GM13977 (cell line): Measurements from ENCODE around the gene ZFAND2A.
"Not testable (repeated sequence)": the region's sequence is repeated elsewhere in the genome, so short reads cannot be mapped to it uniquely, and the experiment has no call there.

Source experiments
- DNase-seq: peaks from one replicate; pipeline ENCODE4 v3.0.0; 2012; ENCODE audit warnings: low spot score
- in situ Hi-C: fragments of 300-500 bp; cut with MboI; formaldehyde crosslinking; loops from one replicate; pipeline ENCODE4 v1.12.0; 2022; ENCODE audit warnings: low sequenced_read_pairs, low pct_unique_long_range_greater_than_20kb, mixed read lengths, inconsistent platforms; ENCODE audit not compliant: unreplicated experiment
- TF ChIP-seq, protein P1 (sequence below): IDR thresholded peaks from 2 replicates; pipeline ENCODE4 v1.5.1; 2012; ENCODE audit warnings: mild to moderate bottlenecking, control low read depth; ENCODE audit not compliant: insufficient read depth; ENCODE audit errors: extremely low read depth, missing control alignments

The ZFAND2A gene, protein sequence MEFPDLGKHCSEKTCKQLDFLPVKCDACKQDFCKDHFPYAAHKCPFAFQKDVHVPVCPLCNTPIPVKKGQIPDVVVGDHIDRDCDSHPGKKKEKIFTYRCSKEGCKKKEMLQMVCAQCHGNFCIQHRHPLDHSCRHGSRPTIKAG

DNA sequence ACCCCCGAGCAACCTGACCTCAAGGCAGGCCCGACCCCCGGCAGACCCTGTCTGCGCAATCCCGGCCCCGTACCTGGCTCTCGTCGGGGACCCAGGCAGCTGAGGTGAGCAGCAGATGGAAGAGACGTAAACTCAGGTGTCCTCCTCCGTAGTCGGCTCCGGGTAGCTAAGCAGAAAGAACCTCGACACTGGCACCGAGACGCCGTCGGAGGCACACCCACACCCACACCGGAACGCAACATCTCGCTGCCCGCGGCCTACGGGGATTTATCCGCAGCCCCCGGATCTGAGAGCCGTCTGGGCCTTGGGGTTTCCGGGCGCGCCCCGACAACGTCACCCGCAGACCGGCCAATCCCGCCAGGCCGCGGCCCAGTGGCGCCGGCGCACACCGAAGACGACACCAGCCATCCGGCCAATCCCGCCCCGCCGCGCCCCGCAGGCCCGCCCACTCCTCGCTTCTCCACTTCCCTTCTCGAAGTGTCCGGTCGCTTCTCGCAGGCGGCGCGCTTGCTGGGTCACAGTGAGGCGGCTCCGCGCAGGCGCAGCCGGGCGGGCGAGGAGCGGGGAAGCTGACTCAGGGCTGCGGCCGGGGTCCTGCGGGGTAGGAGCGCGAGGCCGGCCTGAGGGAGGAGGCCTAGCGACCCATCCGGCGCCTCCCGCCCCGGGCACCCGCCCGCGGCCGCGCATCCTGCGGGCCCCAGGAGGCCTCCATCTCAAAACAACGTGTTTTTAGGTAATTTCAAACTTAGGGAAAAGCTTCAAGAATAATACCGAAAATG, at the start of gene ZFAND2A:
ZFAND2A (minus strand) TSS at position 306 of the 779 bp plus-strand sequence. CDS start 1,984 bp downstream, outside the sequence.
- TF ChIP-seq, protein P1, sequence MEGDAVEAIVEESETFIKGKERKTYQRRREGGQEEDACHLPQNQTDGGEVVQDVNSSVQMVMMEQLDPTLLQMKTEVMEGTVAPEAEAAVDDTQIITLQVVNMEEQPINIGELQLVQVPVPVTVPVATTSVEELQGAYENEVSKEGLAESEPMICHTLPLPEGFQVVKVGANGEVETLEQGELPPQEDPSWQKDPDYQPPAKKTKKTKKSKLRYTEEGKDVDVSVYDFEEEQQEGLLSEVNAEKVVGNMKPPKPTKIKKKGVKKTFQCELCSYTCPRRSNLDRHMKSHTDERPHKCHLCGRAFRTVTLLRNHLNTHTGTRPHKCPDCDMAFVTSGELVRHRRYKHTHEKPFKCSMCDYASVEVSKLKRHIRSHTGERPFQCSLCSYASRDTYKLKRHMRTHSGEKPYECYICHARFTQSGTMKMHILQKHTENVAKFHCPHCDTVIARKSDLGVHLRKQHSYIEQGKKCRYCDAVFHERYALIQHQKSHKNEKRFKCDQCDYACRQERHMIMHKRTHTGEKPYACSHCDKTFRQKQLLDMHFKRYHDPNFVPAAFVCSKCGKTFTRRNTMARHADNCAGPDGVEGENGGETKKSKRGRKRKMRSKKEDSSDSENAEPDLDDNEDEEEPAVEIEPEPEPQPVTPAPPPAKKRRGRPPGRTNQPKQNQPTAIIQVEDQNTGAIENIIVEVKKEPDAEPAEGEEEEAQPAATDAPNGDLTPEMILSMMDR: no peak
- in situ Hi-C loops: loop anchor here (10.0 kb wide), 1 partner anchor 165 kb away; no protein-coding TSS in a partner anchor
- peak; percentile 100 for DNase-seq

DNA sequence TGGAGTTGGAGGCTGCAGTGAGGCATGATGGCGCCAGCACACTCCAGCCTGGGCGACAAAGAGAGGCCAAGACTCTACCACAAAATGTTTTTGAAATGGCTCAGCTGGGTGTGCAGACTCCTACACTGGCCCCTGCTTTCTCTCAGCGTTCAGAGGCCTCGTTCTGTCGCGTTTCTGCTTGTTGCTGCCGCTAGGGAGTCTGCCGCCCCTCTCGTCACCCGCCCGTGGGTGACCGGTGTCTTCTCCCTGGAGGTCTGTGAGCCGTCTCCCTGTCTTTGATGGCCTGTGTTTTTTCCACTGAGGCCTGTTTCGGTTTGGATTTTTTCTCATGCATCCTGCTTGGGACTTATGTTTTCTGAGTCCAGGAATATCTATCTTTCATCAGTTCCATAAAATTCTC, 49.1 kb upstream of the ZFAND2A start:
- in situ Hi-C loops: no loop called here
- DNase-seq: no peak
- TF ChIP-seq, protein P1: no peak

DNA sequence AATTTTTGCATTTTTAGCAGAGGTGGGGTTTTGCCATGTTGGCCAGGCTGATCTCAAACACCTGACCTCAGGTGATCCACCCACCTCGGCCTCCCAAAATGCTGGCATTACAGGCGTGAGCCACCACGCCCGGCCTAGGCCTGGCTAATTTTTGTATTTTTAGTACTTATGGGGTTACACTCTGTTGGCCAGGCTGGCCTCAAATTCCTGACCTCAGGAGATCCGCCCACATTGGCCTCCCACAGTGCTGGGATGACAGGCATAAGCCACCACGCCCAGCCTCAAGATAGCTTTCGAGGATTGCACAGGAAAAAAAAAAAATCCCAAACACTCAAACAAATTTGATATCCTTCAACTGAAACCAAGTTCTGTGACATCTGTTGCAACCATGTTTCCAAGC, 45.7 kb upstream of the ZFAND2A start:
- in situ Hi-C loops, DNase-seq: not testable (repeated sequence)

DNA sequence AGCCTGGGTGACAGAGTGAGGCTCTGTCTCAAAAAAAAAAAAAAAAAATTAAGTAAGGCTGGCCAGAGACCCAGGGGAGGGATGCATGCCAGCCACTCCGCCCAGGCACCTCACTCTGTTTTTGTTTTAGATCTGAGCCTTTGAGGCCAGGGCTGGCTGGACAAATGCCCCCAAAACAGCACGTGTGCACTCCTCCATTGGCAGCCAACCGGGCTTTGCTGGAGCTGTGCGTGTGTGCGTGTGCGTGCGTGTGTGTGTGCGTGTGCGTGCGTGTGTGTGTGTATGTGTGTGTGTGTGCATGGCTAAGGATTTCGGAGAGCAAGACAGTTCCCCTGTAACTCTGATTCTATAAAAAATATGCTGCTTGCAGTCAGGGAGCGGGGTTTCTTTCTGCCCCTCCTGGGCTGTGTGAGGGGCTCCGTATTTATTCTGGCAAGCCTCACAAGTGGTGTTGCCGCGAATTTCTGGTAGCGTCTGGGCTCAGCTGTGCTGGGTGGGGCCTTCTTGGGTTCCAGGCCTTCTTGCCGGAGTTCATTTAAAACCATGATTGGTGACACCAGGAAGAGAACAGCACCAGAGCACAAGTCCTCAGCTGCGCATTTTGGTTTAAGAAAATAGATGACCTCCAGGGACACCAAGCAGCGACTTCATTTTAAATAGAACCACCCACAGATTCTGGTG, 44.6 kb upstream of the ZFAND2A start:
- no peak for DNase-seq
- in situ Hi-C loops: no loop called here
- TF ChIP-seq, protein P1: no peak

DNA sequence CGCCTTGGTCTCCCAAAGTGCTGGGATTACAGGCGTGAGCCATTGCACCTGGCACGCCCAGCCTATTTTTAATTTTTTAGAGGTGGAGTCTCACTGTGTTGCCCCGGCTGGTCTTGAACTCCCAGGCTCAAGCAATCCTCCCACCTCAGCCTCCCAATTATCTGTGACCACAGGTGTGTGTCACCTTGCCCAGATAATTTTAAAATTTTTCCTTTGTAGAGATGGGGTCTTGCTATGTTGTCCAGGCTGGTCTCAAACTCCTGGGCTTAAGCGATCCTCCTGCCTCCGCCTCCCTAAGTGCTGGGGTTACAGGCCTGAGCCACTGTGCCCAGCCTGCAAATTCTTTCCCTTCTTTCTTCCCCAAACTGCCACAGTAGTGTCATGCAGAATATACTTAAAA, 42.9 kb upstream of the ZFAND2A start:
- DNase-seq, in situ Hi-C loops: not testable (repeated sequence)

DNA sequence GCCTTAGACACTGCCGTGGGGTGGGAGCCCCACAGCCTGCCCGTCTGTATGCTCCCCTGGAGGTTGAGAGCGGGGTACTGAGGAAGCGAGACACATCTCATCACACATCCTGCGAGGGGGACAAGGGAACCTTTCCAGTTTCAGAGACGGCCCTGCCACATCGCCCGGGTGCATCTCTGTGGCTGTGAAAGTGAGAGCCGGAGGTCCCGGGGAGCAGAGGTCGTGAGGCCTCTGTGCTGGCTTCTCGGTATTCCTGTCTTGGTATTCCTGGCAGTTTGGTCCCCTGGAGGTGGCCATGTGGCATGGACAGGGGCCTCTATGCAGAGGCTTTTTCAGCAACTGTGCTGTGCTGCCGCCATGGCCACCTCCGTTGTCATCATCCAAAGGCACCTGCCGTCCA, 41.9 kb upstream of the ZFAND2A start:
- TF ChIP-seq, protein P1: no peak
- in situ Hi-C loops: no loop called here
- DNase-seq: no peak

DNA sequence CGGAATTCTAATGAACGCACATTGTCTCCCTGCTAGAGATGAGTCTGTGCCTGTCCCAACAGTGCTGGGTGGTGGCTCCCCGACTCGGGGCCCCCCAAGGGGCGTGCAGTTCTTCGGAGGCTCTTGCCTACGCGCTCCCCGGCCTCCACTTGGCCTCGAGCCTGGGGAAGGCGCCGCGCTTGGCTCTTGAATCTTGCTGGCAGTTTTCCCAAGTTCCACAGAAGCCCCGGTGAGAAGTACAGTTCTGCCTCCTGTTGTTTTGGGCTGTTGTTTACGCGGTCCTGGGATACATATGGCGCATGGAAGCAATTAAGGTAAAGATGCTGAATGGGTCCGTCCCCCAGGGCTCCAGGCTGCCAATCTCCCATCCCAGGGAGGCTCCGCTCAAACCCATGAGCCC, 40.0 kb upstream of the ZFAND2A start:
- no peak for DNase-seq
- in situ Hi-C loops: no loop called here
- TF ChIP-seq, protein P1: no peak
